Gastroesophageal sphincter (tissue), 4 donors: Measurements from ENCODE around the gene OR2AE1. TPM values are rescaled to one million over a fixed set of nuclear protein-coding genes. Genes with fewer than 3 reads are reported as not detected.

ENCODE experiments used
- ATAC-seq: fragments of 150-250 bp; one replicate; pipeline ENCODE4 v1.9.1; 2016; ENCODE audit warnings: mild to moderate bottlenecking, moderate library complexity
- H3K27ac ChIP-seq, 4 donors: fragments of 200-600 bp; sonication (generic) in 3 of 4; 1 replicate in 3 of 4; 2 replicates in 1 of 4; pipeline ENCODE4 v1.5.1; 2016 to 2019
- H3K27me3 ChIP-seq: fragments of 200-600 bp; sonication (generic); one replicate; pipeline ENCODE4 v1.5.1; 2019
- H3K36me3 ChIP-seq, 2 donors: fragments of 200-600 bp; sonication (generic); one replicate each; pipeline ENCODE4 v1.5.1; 2019; ENCODE audit warnings: control low read depth in 1 of 2
- H3K4me1 ChIP-seq, 3 donors: fragments of 200-600 bp; sonication (generic); 1 replicate in 2 of 3; 2 replicates in 1 of 3; pipeline ENCODE4 v1.5.1; 2016 to 2019; ENCODE audit warnings: control low read depth in 2 of 3
- H3K4me3 ChIP-seq, 2 donors: fragments of 200-600 bp; sonication (generic); one replicate each; pipeline ENCODE4 v1.5.1; 2019; ENCODE audit warnings: mild to moderate bottlenecking in 1 of 2, moderate library complexity in 1 of 2
- H3K9me3 ChIP-seq, 3 donors: fragments of 200-600 bp; sonication (generic); one replicate each; pipeline ENCODE4 v1.5.1; 2017 to 2019; ENCODE audit warnings: control low read depth in 2 of 3
- EP300 ChIP-seq: sonication (generic); formaldehyde crosslinking; IDR thresholded peaks from one replicate; pipeline ENCODE4 v1.6.1; 2017; ENCODE audit warnings: antibody characterized with exemption, mild to moderate bottlenecking
- POLR2A ChIP-seq, 2 donors: fragments of 450-650 bp; IDR thresholded peaks; one replicate each; pipeline ENCODE4 v1.6.1; 2017; ENCODE audit warnings: antibody characterized with exemption in 2 of 2, mild to moderate bottlenecking in 2 of 2, moderate library complexity in 1 of 2
- POLR2AphosphoS5 ChIP-seq: sonication (generic); formaldehyde crosslinking; IDR thresholded peaks from one replicate; pipeline ENCODE4 v1.6.1; 2017; ENCODE audit warnings: antibody characterized with exemption
- WGBS, 2 donors: methylation state at CpG; one replicate each; pipeline ENCODE4 v1.1.5; 2018; ENCODE audit warnings: low coverage in 1 of 2; 5-methylcytosine and 5-hydroxymethylcytosine counted together
- total RNA-seq, 4 donors: library from RNA; depleted of rRNA; stranded (reverse); fragments of >200 nt; gene quantifications; one replicate each; pipeline ENCODE4 v1.1.0, GENCODE V29; 2016
- TF ChIP-seq, protein P1 (sequence below), 4 experiments: fragments of 200-600 bp in 2 of 4; fragments of 450-650 bp in 2 of 4; sonication (generic) in 1 of 4; IDR thresholded peaks; one replicate each; pipeline ENCODE4 v1.5.1; 2017 to 2019; ENCODE audit warnings: antibody characterized with exemption in 4 of 4, mild to moderate bottlenecking in 2 of 4, moderate library complexity in 2 of 4

OR2AE1 gene
- total RNA-seq, 4 donors from 2014 or later = not detected

DNA sequence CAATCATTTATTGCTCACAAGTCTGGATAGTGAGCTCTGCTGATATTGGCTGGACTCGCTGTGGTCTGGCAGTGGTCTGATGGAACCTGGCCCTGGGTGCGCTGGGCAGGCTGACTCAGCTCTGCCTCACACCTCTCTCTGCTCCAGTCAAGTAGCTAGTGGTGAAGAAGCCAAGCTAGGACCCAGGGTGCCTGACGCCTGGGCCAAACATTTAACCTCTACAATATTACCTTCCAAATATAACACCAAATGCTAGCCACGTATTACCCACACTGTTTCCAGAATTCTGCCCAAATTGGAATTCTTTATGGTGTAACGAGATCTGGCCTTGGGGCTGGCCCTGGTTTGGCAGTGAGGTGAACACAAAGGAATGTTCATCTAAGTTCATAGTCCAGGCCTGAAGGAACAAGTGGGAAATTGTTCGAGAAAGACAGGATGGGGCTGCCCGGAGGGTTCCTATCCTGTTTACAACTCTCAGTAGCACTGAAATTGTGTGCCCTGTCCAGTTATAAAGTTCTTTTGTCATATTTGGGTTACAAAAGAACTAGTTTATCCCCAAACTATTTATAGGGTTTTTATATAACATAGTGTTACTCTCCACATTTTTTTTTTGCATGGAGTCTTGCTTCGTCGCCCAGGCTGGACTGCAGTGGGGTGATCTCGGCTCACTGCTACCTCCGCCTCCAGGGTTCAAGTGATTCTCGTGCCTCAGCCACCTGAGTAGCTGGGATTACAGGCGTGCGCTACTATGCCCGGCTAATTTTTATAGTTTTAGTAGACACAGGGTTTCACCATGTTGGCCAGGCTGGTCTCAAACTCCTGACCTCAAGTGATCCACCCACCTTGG is 16.3 kb downstream of the OR2AE1 start:
- no peak for ATAC-seq
- WGBS, 2 donors = 55 to 72% methylated on average over 4 to 12 of the region's 15 CpGs
- H3K4me1 ChIP-seq = no peaks in the 10 kb centered on the region
- H3K9me3 ChIP-seq = peaks cover 0 to 20% (median 0%) of the 10 kb centered on the region in 3 donors
- TF ChIP-seq EP300 (no peak), POLR2A (IDR thresholded peaks at IDR 0.05) (no peak), POLR2AphosphoS5 (no peak)
- TF ChIP-seq, protein P1, sequence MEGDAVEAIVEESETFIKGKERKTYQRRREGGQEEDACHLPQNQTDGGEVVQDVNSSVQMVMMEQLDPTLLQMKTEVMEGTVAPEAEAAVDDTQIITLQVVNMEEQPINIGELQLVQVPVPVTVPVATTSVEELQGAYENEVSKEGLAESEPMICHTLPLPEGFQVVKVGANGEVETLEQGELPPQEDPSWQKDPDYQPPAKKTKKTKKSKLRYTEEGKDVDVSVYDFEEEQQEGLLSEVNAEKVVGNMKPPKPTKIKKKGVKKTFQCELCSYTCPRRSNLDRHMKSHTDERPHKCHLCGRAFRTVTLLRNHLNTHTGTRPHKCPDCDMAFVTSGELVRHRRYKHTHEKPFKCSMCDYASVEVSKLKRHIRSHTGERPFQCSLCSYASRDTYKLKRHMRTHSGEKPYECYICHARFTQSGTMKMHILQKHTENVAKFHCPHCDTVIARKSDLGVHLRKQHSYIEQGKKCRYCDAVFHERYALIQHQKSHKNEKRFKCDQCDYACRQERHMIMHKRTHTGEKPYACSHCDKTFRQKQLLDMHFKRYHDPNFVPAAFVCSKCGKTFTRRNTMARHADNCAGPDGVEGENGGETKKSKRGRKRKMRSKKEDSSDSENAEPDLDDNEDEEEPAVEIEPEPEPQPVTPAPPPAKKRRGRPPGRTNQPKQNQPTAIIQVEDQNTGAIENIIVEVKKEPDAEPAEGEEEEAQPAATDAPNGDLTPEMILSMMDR (IDR thresholded peaks at IDR 0.05) = no peak
- H3K27me3 ChIP-seq = no peaks in the 10 kb centered on the region
- no peak overlapping the region for H3K4me3 ChIP-seq
- H3K36me3 ChIP-seq = no peaks in the 10 kb centered on the region
- peak overlapping the region in 3 of 4 donors; percentile 2 to 41 (median 37) for H3K27ac ChIP-seq

DNA sequence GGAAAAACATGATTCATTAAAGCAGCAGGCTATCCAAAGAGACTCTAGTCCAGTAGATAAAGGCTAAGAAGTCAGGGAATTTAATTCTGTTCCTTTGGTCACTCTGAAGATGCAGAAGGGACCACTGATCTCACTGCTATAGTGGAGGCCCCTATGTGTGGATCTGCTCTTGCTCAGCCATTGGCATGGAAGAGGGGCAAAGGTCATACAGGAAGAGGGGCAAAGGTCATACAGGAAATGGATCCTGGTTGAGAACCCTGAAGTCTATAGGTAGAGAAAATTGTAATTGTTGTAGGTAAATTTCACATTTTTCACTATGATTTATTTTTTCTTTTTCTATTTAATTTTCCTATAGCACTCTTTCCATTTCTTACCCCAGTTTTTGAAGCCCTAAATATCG is 21.6 kb downstream of the OR2AE1 start:
- H3K4me1 ChIP-seq = no peaks in the 10 kb centered on the region
- WGBS, 2 donors = 80 to 100% methylated on average over 1 of the region's 1 CpG
- no peak for TF ChIP-seq POLR2AphosphoS5
- no peak for TF ChIP-seq POLR2A (IDR thresholded peaks at IDR 0.05)
- no peak for TF ChIP-seq EP300
- TF ChIP-seq, protein P1 (IDR thresholded peaks at IDR 0.05) = no peak

DNA sequence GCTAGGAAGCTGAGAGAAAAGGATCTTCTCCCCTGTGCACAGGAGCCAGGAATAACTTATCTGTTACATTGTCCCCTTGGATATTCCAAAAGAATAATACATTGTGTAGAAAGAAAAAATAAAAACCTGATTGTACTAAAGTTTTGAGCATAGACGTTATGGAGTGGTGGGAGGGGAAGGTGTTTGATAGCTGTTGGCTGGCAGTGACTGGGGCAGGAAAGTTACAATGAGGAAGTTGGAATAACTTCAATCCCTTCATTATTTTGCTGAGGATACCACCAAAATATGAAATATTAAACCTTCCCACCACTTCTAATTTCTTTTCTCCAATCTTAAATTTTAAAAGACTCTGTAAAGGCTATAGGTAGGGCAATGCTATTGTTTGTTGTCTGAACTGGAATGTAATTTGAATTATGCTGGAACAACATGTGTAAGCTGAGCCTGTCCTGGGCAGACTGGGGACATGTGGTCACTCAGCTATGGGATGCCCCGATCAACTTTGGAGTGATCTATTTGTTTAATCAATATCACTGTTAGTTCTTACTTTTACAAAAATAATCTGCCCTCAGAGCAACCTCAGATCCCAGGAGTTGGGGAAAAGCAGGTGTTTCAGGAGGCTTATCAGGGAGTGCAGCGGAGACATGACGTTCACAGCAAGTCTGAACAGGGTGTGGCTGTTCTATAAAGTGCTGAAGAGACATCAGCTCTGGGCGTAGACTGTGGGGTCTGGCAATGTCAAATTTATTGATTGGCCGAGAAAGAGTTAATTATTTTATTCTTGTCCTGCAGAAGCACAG is 28.2 kb downstream of the OR2AE1 start:
- no peak overlapping the region for H3K4me3 ChIP-seq
- 66 to 75% methylated on average over 4 to 5 of the region's 6 CpGs for WGBS, 2 donors
- H3K4me1 ChIP-seq = no peaks in the 10 kb centered on the region
- H3K27ac ChIP-seq = no peak overlapping the region
- no peaks in the 10 kb centered on the region for H3K36me3 ChIP-seq
- ATAC-seq = no peak
- H3K27me3 ChIP-seq = no peaks in the 10 kb centered on the region
- TF ChIP-seq POLR2A (IDR thresholded peaks at IDR 0.05) (no peak), EP300 (no peak), POLR2AphosphoS5 (no peak)
- TF ChIP-seq, protein P1 (IDR thresholded peaks at IDR 0.05) = no peak
- H3K9me3 ChIP-seq = no peaks in the 10 kb centered on the region

More for the DNA sequence above, 21.6 kb downstream of the OR2AE1 start:
- H3K27me3 ChIP-seq = no peaks in the 10 kb centered on the region
- ATAC-seq = no peak
- H3K4me3 ChIP-seq = no peak overlapping the region
- H3K27ac ChIP-seq = no peak overlapping the region
- H3K9me3 ChIP-seq = no peaks in the 10 kb centered on the region
- no peaks in the 10 kb centered on the region for H3K36me3 ChIP-seq

DNA sequence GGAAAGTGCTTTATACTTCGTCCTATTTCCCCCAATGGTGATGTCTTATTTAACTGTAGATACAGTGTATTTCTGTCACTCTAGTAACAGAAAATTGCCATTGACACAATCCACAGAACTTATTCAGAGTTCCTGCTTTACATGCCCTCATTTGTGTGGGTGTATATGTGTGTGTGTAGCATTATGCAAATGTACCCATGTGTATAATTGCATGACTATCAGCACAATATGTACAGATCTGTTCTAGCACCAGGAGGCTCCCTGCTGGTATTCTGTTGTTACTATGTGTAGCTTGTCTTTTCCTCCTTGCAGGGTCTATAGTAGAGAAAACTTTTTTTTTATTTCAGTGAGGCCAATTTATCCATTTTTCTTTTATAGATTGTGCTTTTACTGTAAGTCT is 32.5 kb downstream of the OR2AE1 start:
- no peak for ATAC-seq
- TF ChIP-seq EP300 (no peak), POLR2AphosphoS5 (no peak), POLR2A (IDR thresholded peaks at IDR 0.05) (no peak)
- TF ChIP-seq, protein P1 (IDR thresholded peaks at IDR 0.05) = no peak
- no peaks in the 10 kb centered on the region for H3K9me3 ChIP-seq
- no peak overlapping the region for H3K4me3 ChIP-seq
- 22 to 23% methylated on average over 1 of the region's 1 CpG for WGBS, 2 donors
- no peak overlapping the region for H3K27ac ChIP-seq
- no peaks in the 10 kb centered on the region for H3K27me3 ChIP-seq
- no peaks in the 10 kb centered on the region for H3K4me1 ChIP-seq
- H3K36me3 ChIP-seq = no peaks in the 10 kb centered on the region
